A673 (cell line): Measurements from ENCODE around the gene RHOBTB1. TPM values are rescaled to one million over a fixed set of nuclear protein-coding genes. Genes with fewer than 3 reads are reported as not detected.

Experiments
- BruUV-seq: library from RNA; stranded (reverse); fragments of 400-500 nt; replicated peaks from 2 replicates; lab custom pipeline; 2021; lab: Mats Ljungman, UMichigan
- CTCF ChIA-PET: fragments of 300-600 bp; sonication (Branson Sonifier 250); formaldehyde crosslinking; loops from one replicate; lab custom pipeline; 2022; ENCODE audit warnings: antibody characterized with exemption; lab: Charles Lee
- POLR2A ChIA-PET: fragments of 300-600 bp; sonication (Branson Sonifier 250); formaldehyde crosslinking; loops from one replicate; lab custom pipeline; 2022; ENCODE audit warnings: antibody characterized with exemption; ENCODE audit not compliant: low non-redundant PET; lab: Charles Lee
- DNase-seq: peaks from one replicate; pipeline ENCODE4 v3.0.0-alpha.2; 2015; ENCODE audit warnings: low spot score
- H3K27ac ChIP-seq: fragments of 200-600 bp; sonication (generic); 2 replicates; pipeline ENCODE4 v1.5.1; 2016; ENCODE audit warnings: mixed run types, low read depth, mild to moderate bottlenecking, mixed read lengths, antibody characterized with exemption, low read length; ENCODE audit not compliant: poor library complexity, severe bottlenecking
- H3K27me3 ChIP-seq: fragments of 200-600 bp; sonication (generic); replicated peaks from 2 replicates; pipeline ENCODE4 v1.6.1; 2017; ENCODE audit warnings: mixed run types, low read depth, mild to moderate bottlenecking, mixed read lengths, antibody characterized with exemption, low read length; ENCODE audit not compliant: insufficient read depth, poor library complexity
- H3K36me3 ChIP-seq: fragments of 200-600 bp; sonication (generic); 2 replicates; pipeline ENCODE4 v1.6.1; 2016; ENCODE audit warnings: mixed run types, mild to moderate bottlenecking, mixed read lengths, antibody characterized with exemption, low read length; ENCODE audit not compliant: insufficient read depth, poor library complexity, severe bottlenecking
- H3K4me1 ChIP-seq: fragments of 200-600 bp; sonication (generic); 2 replicates; pipeline ENCODE4 v1.6.1; 2017; ENCODE audit warnings: mixed run types, mild to moderate bottlenecking, mixed read lengths, antibody characterized with exemption, low read length; ENCODE audit not compliant: insufficient read depth, poor library complexity, severe bottlenecking
- H3K4me3 ChIP-seq: fragments of 200-600 bp; sonication (generic); 2 replicates; pipeline ENCODE4 v1.5.1; 2016; ENCODE audit warnings: low read depth, mixed run types, mild to moderate bottlenecking, mixed read lengths, low read length; ENCODE audit not compliant: poor library complexity, severe bottlenecking
- H3K9me3 ChIP-seq: fragments of 200-600 bp; sonication (generic); 2 replicates; pipeline ENCODE4 v1.6.1; 2016; ENCODE audit warnings: mixed run types, low read depth, mild to moderate bottlenecking, mixed read lengths, antibody characterized with exemption, low read length; ENCODE audit not compliant: poor library complexity, severe bottlenecking
- CTCF ChIP-seq: fragments of 300-800, 200-600 bp; sonication (generic); conservative IDR thresholded peaks from 2 replicates; pipeline ENCODE4 v1.5.1; 2017; ENCODE audit warnings: low read depth, mild to moderate bottlenecking, antibody characterized with exemption, low read length, moderate library complexity, mixed read lengths
- EZH2 ChIP-seq: fragments of 200-600 bp; sonication (generic); IDR thresholded peaks from 2 replicates; pipeline ENCODE4 v1.6.1; 2017; ENCODE audit warnings: borderline replicate concordance, low read depth, mild to moderate bottlenecking, mixed read lengths, antibody characterized with exemption, low read length; ENCODE audit not compliant: poor library complexity, severe bottlenecking
- intact Hi-C: fragments of 100-400 bp; cut with micrococcal nuclease; formaldehyde crosslinking; loops from one replicate; pipeline ENCODE4 v1.10.0; 2022; ENCODE audit not compliant: unreplicated experiment
- total RNA-seq: library from RNA; stranded (reverse); gene quantifications from 2 replicates; pipeline ENCODE4 v1.2.3, GENCODE V29; 2021

The RHOBTB1 gene
- total RNA-seq, 1 experiment from 2014 or later: 5.2 TPM

- TF ChIP-seq EZH2 (no peak), CTCF (no peak)
- POLR2A ChIA-PET: no interaction called here
- intact Hi-C loops: no loop called here
- Histone ChIP-seq H3K9me3 (no peaks in the 10 kb centered on the region), H3K4me1 (no peaks in the 10 kb centered on the region), H3K4me3 (no peak overlapping the region), H3K36me3 (no peaks in the 10 kb centered on the region), H3K27ac (no peak overlapping the region), H3K27me3 (no peaks in the 10 kb centered on the region)
- BruUV-seq: no TSS peak
- DNase-seq: no peak
- CTCF ChIA-PET: no interaction called here
These were observed 75.0 kb downstream of the RHOBTB1 start for GRCh38 chr10:60868946-60869345.

DNA sequence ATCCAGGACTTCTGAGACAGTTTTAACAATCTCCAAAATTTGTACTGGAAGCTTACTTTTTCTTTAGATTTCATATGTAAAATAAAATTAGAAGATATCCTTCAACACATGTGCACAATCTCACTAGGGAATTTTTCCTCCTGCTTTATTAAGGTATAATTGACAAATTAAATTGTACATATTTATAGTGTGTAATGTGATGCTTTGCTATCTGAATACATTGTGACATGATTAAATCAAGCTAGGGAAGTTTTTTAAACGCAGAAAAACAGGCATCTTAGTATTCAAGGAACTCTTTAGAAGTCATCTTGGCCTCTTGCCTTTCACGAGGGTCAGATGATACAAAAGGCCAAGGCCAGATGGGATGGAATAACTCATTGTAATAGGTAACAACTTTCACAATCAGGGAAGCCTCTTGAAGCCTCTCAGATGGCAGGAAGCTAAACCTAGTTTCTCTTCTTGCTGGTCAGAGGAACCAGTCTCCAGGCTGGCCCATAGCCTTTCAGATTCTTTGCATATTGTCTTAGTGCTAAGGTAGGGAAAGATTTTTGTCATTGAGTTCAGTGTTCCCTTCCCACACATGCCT, 78.7 kb downstream of the RHOBTB1 start:
- H3K4me1 ChIP-seq: no peaks in the 10 kb centered on the region
- no peak overlapping the region for H3K27ac ChIP-seq
- H3K27me3 ChIP-seq: no peaks in the 10 kb centered on the region
- intact Hi-C loops: no loop called here
- H3K9me3 ChIP-seq: no peaks in the 10 kb centered on the region
- no peak overlapping the region for H3K4me3 ChIP-seq
- no TSS peak for BruUV-seq
- CTCF ChIA-PET: no interaction called here
- POLR2A ChIA-PET: interaction anchor here (0.6 kb wide), 1 partner anchor 1173 kb away, joined by 3 read pairs; no protein-coding TSS in a partner anchor
- no peak for DNase-seq
- H3K36me3 ChIP-seq: no peaks in the 10 kb centered on the region
- TF ChIP-seq EZH2 (no peak), CTCF (no peak)

GRCh38 chr10:60863796-60864195, 80.2 kb downstream of the RHOBTB1 start:
- Histone ChIP-seq H3K27me3 (no peaks in the 10 kb centered on the region), H3K4me1 (no peaks in the 10 kb centered on the region), H3K9me3 (no peaks in the 10 kb centered on the region), H3K4me3 (no peak overlapping the region), H3K27ac (no peak overlapping the region), H3K36me3 (no peaks in the 10 kb centered on the region)
- no peak for DNase-seq
- no peak for TF ChIP-seq CTCF
- intact Hi-C loops: no loop called here
- ChIA-PET CTCF (no interaction called here), POLR2A (no interaction called here)
- BruUV-seq: no TSS peak
